Measurements from ENCODE around the gene EN2.

Gene EN2

GRCh38 chr7:155488483-155489127 lies 30.7 kb downstream of the EN2 start:
- DNase-seq: no peak

DNA sequence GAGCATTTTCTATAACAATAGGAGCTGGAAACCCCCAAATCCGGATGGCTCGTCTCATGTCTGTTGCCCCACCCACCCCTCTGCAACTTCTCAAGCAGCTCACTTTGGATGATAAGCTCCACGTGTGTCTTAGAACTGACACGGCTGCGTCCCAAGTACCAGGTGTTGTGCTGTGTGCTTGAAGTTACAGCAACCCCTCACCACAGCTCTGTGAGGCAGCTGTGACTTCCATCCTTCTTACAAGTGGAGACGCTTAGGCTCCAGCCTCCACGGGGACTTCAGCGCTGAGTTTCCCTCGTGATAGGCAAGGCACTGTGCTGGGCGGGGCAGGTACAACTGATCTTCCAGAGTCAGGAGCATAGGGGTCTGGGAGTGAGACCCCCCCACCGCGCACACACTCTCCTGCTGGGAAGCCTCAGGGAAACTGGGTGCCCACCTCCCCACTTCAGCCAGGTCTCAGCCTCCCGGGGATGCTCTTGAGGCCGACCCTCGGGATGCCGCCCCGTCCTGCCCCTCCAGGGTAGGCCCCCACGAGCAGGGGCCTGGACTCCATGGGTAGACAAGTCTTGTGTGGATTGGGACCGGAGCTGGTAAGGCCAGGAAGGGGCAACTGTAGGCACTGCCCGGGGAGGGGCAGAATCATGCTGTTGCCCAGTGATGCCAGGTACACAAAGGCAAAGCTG lies 31.4 kb downstream of the EN2 start:
- DNase-seq: no peak

DNA sequence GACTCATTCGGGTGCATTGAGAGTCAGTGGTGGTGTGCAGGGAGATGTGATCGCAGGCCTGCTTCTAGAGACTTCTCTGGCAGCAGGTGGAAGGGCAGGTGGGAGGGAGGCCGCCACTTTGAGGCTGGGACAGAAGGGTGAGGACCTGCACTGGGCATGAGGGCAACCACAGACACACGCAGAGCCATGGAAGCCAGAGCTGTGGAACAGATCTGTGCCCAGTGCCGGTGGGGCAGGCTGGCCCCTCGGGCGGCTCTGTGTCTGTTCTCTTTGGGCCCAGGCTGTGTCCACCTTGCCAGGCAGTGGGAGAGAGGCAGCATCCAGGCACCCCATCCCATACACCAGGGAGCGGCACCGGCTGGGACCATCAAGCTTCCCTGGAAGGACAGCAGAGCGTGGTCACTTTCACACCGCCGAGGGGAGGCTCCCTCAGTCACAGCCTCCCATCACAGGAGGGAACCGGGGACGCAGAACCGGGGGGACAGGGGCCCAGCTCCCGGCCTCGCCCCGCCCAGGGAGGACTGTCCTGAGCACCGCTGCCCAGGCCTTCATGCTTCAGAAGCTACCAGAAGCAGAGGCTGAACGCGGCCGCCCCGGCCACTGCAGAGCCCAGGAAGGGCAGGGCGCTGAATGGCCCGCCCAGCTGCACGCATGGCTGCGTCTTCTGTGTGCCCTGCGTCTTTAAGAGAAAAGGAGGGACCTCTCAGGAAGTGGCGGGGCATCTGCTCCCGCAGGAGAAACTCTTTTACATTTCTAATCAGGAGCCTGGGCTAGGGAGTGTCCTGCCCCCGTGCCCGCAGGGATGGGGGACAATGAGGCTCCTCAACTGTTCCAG lies 32.1 kb downstream of the EN2 start:
- DNase-seq: no peak

DNA sequence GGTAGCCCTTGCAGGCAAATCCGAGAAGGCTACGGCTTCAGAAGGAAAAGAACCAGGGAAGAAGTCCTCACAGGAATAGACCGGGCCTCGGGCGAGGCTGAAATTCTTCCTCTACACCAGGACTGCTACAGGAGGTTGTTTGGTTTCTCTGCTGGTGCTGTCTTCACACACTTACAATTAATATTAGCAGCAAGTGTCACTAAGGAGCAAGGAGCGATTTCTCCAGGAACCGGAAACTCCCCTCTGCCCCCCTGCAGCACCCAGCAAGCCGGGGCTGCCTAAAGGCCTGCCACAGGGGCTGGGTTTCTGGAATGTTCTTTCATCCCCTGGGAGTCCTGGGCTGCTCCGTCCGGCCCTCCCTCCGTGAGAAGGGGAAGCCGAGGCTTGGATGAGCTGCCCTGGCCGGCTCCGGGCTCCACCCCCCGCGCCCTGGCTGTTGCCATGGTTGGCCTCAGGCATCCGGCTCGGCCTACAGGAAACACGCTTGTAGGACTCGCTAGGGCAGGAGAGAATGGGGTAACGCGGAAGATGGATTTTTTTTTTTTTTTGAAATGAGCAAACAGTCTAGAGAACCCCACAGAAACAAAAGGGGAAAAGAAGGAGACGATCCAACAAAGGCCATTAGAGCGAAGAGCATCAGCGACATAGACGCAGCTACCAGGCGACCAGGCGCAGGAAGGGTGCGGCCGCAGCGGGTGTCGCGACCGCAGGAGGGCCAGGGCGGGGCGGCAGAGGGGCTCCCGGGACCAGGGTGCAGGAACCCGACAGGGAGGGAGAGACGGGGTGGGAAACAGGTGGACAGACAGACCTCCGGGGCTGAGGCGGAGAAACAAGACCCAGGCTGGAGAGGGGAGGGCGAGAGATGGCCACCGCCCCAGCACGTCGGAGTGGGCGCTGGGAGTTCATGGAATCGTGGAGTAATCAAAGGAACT lies 33.0 kb downstream of the EN2 start:
- DNase-seq: peak; percentile 51

- DNase-seq: no peak
Measured at GRCh38 chr7:155491812-155492211, 33.9 kb downstream of the EN2 start.

- DNase-seq: no peak
Measured at GRCh38 chr7:155493744-155494538, 36.0 kb downstream of the EN2 start.

DNA sequence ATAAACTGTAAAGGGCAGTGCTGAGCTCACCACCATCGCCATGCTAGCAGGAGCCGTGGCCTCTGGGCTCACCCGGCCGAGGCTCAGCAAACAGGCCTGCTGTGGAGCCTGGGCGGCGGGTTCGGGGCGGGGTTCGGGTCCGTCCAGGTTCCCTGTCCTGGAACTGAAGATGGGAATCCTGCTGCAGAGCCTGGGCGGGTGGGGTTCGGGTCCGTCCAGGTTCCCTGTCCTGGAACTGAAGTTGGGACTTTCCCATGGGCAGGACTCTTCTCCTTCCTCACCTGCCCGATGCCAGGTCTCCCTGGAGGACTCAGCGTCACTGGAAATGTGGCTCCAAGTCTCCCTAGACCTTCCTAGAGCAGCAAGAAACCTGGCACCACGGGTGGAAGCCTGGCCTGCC lies 36.6 kb downstream of the EN2 start:
- no peak for DNase-seq

GRCh38 chr7:155495440-155496248 lies 37.7 kb downstream of the EN2 start:
- no peak for DNase-seq

GRCh38 chr7:155496267-155497005 lies 38.5 kb downstream of the EN2 start:
- no peak for DNase-seq

GRCh38 chr7:155497149-155497901 lies 39.4 kb downstream of the EN2 start:
- DNase-seq: no peak

DNA sequence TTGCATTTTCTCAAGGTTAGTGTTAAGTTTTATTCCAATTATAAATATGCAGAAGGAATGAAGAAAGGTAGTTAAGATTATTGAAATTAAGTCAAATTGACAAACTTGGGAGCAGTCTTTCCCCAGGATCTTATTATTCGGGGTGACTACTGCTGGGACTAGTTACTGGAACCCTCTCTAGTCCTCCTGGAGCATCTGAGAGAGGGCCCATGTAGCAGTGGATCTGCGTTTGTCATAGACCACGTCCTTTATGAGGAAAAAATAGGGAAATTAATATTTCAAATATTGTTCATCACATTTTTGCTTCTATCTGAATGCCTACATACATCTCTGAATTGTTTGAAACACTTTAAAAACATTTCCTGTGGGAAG lies 47.5 kb downstream of the EN2 start:
- no peak for DNase-seq

- peak; percentile 28 for DNase-seq
Measured at GRCh38 chr7:155506854-155507337, 49.0 kb downstream of the EN2 start.

GRCh38 chr7:155507576-155507975 lies 49.6 kb downstream of the EN2 start:
- no peak for DNase-seq

GRCh38 chr7:155508376-155509358 lies 50.7 kb downstream of the EN2 start:
- no peak for DNase-seq

DNA sequence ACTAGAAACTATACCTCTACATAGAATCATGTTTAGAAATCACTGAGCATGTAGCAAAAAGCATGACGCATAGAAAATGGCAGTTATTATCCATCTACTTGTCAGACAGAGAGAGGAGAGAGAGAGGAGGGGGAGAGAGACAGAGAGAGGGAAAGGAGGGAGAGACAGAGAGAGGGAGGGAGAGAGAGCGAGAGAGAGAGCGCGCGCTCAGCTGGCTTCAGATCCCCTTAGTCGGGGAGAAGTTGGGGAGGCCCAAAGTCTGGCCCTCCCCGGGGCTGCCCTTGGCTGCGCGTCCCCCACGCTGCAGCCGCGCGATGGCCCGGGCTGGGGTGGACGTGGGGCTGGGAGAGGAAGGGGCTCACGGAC lies 51.4 kb downstream of the EN2 start:
- no peak for DNase-seq

- no peak for DNase-seq
Measured at GRCh38 chr7:155509725-155510551, 52.0 kb downstream of the EN2 start.
